ENCODE data around the gene EVA1A.
"Not testable (repeated sequence)": the region's sequence is repeated elsewhere in the genome, so short reads cannot be mapped to it uniquely, and the experiment has no call there.

Gene EVA1A

GRCh38 chr2:75480971-75481836, 79.5 kb downstream of the EVA1A start:
- DNase-seq (ENCODE audit: low read depth), result no peak

- DNase-seq (ENCODE audit: low read depth), result not testable (repeated sequence)
Observed at GRCh38 chr2:75477696-75478095, 83.0 kb downstream of the EVA1A start.

- no peak for DNase-seq (ENCODE audit: low read depth)
Observed at GRCh38 chr2:75476761-75477160, 84.0 kb downstream of the EVA1A start.

- DNase-seq (ENCODE audit: low read depth), result no peak
Observed at GRCh38 chr2:75475976-75476375, 84.8 kb downstream of the EVA1A start.

GRCh38 chr2:75475049-75475448, 85.7 kb downstream of the EVA1A start:
- DNase-seq (ENCODE audit: low read depth), result no peak

GRCh38 chr2:75474115-75474514, 86.6 kb downstream of the EVA1A start:
- DNase-seq (ENCODE audit: low read depth), result no peak

GRCh38 chr2:75466708-75467311, 93.9 kb downstream of the EVA1A start:
- DNase-seq (ENCODE audit: low read depth), result peak; percentile 1

GRCh38 chr2:75465317-75465984, 95.3 kb downstream of the EVA1A start:
- no peak for DNase-seq (ENCODE audit: low read depth)

- DNase-seq (ENCODE audit: low read depth), result no peak
Observed at GRCh38 chr2:75464348-75464946, 96.3 kb downstream of the EVA1A start.

GRCh38 chr2:75462721-75463120, 98.0 kb downstream of the EVA1A start:
- no peak for DNase-seq (ENCODE audit: low read depth)

- DNase-seq (ENCODE audit: low read depth), result no peak
Observed at GRCh38 chr2:75462206-75462605, 98.5 kb downstream of the EVA1A start.

GRCh38 chr2:75460630-75461029, 100.1 kb downstream of the EVA1A start:
- DNase-seq (ENCODE audit: low read depth), result no peak

- DNase-seq (ENCODE audit: low read depth), result no peak
Observed at GRCh38 chr2:75459565-75460310, 101.0 kb downstream of the EVA1A start.

GRCh38 chr2:75458201-75458600, 102.5 kb downstream of the EVA1A start:
- DNase-seq (ENCODE audit: low read depth), result no peak

- DNase-seq (ENCODE audit: low read depth), result no peak
Observed at GRCh38 chr2:75456825-75457224, 103.9 kb downstream of the EVA1A start.

- no peak for DNase-seq (ENCODE audit: low read depth)
Observed at GRCh38 chr2:75456111-75456510, 104.6 kb downstream of the EVA1A start.

- no peak for DNase-seq (ENCODE audit: low read depth)
Observed at GRCh38 chr2:75454241-75454620, 106.5 kb downstream of the EVA1A start.

- DNase-seq (ENCODE audit: low read depth), result no peak
Observed at GRCh38 chr2:75453384-75454240, 107.1 kb downstream of the EVA1A start.

- no peak for DNase-seq (ENCODE audit: low read depth)
Observed at GRCh38 chr2:75450068-75450467, 110.7 kb downstream of the EVA1A start.

- no peak for DNase-seq (ENCODE audit: low read depth)
Observed at GRCh38 chr2:75447176-75447575, 113.6 kb downstream of the EVA1A start.
